H1 (cell line): ENCODE data around the gene TADA3. TPM values are rescaled to one million over a fixed set of nuclear protein-coding genes. Genes with fewer than 3 reads are reported as not detected.

Experiments used
- GABPA ChIP-seq: IDR thresholded peaks from 2 replicates; pipeline ENCODE4 v1.6.1; 2011; ENCODE audit warnings: mild to moderate bottlenecking, low read length, moderate library complexity, borderline replicate concordance; ENCODE audit not compliant: insufficient read depth
- polyA plus RNA-seq, 7 experiments: library from polyadenylated mRNA; depleted of rRNA in 3 of 7; stranded (reverse) in 5 of 7; unstranded in 2 of 7; fragments of >200 nt in 5 of 7; fragments of 200-250 nt in 2 of 7; gene quantifications; 1 replicate in 5 of 7; 2 replicates in 1 of 7; 4 replicates in 1 of 7; pipeline versions ENCODE4 v1.2.1 to v1.2.3, GENCODE V29; 2011 to 2013; ENCODE audit warnings: missing spikeins in 2 of 7, mixed read lengths in 2 of 7
- total RNA-seq: library from RNA; stranded (reverse); fragmentation: NEBNext Ultra II Directional; extraction: Animal tissue kit (Norgen Biotek cat#: 25700); gene quantifications from 2 replicates; pipeline ENCODE4 v1.2.1, GENCODE V29; 2021

Gene TADA3
- total and polyA plus RNA-seq, 2 of the 8 experiments (the other 6 are each of a cell fraction or from before 2014, with no cell fraction given) = 43.4 to 50.3 TPM

DNA sequence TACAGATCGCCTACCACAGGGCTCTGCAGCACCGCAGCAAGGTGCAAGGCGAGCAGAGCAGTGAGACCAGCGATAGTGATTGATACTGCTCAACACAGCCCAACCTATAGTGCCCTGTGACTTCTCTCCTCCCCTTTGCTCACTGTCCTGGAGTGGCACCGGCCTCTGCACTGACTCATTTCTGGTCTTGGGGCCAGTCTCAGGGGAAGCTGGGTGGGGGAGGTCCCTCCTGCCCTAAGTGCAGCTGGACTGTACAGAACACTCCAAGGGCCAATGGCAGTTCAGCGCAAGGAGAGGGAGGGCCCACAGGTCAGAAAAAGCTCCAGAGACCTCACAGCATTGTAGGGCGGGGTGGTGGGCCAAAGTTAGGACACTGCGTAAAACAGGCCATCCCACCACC lies 45.0 kb downstream of the TADA3 start (continued):
- TF ChIP-seq GABPA = no peak
